GM18505 (cell line): ENCODE data around the gene PGAM1.
"Not testable (repeated sequence)": the region's sequence is repeated elsewhere in the genome, so short reads cannot be mapped to it uniquely, and the experiment has no call there.

Experiments
- ATAC-seq: cut with Tn5 transposase; IDR thresholded peaks from one replicate; pipeline ENCODE4 v1.9.1; 2021; ENCODE audit not compliant: unreplicated experiment
- POLR2A ChIP-seq: IDR thresholded peaks from 4 replicates; pipeline ENCODE4 v1.6.1; 2011; ENCODE audit warnings: borderline replicate concordance; ENCODE audit not compliant: insufficient read depth, insufficient read length; ENCODE audit errors: extremely low read depth

PGAM1 gene

DNA sequence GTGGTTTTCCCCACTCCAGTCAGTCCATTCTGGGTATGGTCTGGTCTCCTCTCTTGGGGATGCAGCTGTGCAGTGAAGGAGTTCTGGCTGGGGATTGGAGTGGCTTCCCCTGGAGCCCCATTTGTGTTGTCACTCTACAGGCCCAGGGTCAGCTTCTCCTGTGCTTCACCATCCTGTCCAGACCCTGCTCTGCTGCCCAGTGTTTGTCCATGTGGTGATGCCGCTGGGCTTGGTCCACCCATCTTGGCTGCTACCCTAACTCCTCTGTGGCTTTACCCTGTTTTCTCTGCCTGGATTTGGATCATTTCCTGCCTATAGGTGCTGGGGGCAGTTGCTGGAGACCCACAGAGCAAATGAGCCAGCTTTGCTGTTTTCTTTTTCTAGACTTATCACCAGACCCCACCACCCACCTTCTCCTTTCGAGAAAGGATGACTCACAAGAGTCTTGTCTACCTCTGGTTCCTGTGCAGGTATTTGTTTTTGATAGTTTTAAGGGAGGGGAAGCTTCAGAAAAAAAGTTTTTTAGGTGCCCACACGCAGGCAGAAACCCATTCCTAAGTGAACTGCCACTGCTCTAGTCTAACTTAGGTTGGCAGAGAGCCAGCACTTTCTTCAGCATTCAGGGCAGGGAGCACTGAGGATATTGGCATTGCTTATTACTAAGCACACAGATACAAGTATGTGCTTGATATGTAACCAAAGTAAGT, 28.5 kb downstream of the PGAM1 start:
- no peak for TF ChIP-seq POLR2A
- ATAC-seq: no peak

DNA sequence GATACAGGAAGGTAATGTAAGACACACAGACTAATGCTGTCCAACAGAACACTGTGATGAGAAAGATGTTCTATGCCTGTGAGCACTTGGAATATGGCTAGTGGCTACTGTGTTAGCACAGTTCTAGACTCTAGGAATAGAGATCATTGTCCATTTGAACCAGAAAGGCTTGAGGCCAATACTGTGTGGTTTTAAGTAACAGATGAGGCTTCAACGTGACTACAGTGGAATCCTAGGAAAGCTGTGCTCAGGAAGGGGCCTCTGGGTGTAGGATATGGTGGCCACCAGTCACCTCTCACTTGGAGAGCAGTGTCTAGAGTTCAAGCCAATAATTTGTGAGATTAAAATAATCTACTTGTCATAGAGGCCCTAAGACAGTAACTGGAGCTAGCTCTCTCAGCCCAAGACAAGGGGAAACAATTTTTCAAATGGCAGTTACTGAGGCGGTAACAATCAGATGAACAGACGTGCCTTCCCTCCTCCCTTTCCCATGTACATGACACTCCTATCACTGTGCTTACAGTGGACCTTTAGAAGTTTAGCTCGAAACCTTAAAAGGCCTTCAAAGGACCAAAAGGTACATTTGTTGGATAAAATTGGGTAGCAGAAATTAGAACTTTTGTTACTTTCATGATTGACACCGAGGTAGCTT, 30.2 kb downstream of the PGAM1 start:
- ATAC-seq: no peak
- TF ChIP-seq POLR2A: no peak

DNA sequence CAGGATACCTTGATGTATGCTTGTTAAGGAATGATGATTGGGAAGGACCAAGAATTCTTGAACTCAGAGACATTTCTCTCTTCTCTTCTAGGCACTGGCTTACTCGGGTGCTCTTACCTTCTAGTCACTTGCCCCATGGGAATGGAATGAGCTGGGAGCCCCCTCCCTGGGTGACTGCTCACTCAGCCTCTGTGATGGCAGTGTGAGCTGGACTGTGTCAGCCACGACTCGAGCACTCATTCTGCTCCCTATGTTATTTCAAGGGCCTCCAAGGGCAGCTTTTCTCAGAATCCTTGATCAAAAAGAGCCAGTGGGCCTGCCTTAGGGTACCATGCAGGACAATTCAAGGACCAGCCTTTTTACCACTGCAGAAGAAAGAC, 30.7 kb downstream of the PGAM1 start:
- TF ChIP-seq POLR2A: no peak
- ATAC-seq: no peak

GRCh38 chr10:97459111-97459510, 33.1 kb downstream of the PGAM1 start:
- no peak for TF ChIP-seq POLR2A
- ATAC-seq: no peak

- no peak for ATAC-seq
- no peak for TF ChIP-seq POLR2A
Observed at GRCh38 chr10:97459933-97460332, 33.9 kb downstream of the PGAM1 start.

DNA sequence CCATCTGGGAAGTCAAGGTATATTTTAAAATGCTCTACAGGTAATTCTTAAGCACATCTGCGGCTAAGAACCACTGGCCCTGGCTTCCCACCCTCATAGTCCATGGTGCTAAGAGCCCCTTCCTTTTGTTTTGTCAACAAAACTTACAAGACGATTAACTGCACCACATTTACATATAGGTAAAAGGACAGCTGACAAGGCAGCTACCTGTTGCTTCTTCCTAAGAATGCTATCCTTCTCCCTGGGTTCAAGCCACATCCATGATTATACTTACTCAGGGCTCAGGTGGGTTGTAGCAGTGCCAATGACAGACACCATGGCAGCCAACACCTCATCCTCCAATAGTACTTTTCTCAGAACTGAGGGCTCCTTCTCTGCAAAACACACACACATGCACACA, 36.3 kb downstream of the PGAM1 start:
- ATAC-seq: no peak
- TF ChIP-seq POLR2A: no peak

DNA sequence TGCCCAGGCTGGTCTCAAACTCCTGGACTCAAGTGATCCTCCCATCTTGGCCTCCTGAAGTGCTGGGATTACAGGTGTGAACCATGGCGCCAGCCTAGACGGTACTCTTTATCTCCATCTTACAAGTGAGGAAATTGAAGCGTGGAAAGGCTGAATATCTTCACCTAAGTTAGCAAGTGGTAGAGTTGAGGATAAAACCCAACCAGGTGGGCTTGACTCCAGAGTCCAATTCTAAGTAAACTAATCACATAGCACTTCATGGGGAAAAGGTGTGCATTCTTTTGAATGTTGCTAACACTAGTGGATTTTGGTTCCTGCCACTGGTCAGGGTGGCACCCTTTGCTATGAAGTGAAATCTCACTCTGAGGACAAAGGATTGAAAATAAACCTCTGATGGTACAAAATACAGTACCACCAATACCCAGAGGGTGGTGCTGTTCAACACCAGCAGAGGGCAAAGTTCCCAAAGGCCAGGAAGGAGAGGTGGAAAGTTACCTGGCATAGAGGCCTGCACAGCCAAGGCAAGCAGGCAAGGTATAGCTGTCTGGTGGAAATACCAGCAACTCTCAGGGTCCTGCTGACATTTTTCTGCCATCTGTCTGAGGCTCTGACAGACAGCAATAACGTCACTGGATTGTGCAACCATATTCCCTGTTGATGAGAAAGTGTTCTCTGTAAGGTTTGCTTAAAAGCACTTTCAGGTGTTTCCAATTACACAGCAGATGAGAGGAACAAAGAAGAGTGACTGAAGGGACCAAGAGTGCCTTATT, 37.6 kb downstream of the PGAM1 start:
- TF ChIP-seq POLR2A: no peak
- no peak for ATAC-seq

DNA sequence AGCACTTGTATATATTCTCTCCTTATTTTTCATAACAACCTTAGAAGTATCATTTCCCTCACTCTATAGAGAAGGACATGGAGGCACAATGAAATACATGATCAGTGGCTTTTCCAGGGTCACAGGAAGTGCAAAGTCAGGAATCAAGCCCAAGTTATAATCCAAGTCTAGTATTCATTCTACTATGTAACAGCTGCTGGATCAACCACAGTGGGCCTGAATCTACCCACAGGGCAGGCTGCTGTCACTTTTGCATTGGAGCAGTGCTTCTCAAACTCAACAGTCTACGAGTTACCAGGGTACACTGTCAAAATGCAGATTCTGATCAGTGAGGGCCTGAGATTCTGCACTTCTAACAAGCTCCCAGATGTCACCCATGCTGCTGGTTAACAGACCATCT, 38.2 kb downstream of the PGAM1 start:
- ATAC-seq: no peak
- TF ChIP-seq POLR2A: no peak

GRCh38 chr10:97465982-97466381, 40.0 kb downstream of the PGAM1 start:
- no peak for ATAC-seq
- TF ChIP-seq POLR2A: no peak

- no peak for TF ChIP-seq POLR2A
- no peak for ATAC-seq
Observed at GRCh38 chr10:97466755-97467154, 40.8 kb downstream of the PGAM1 start.

DNA sequence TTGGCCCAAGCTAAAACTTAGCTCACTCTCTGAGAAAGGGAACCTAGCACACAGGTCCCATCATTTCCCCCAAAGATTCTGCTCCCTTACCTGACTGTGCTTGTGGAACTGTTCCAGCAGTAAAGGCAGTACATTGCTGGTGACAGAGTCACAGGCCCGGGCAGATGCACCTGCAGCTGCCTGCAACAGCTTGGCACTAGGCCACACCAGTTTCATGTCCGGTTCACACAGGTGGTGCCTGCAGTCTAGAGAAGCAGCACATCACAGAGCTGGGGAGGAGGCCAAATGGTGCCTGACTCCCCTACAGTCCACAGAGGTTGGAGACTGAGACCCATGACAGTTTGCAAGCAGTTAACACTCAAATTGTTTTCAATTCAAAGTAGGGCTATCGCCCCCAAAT, 42.2 kb downstream of the PGAM1 start:
- TF ChIP-seq POLR2A: no peak
- ATAC-seq: no peak

DNA sequence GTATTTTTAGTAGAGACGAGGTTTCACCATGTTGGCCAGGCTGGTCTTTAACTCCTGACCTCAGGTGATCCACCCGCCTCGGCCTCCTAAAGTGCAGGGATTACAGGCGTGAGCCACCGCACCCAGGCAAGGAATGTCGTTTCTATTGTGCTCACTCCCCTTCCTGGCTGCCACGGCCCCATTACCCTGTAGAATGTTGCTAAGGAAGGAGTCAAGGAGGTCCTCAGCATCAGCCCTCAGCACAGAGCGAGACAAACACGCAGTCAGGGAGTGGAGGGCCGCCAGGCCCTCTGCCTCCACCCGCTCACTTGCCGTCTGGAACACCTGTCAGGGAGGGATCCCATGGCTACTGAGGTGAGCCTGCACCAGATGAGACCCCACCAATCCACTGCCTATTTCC, 42.8 kb downstream of the PGAM1 start:
- ATAC-seq: not testable (repeated sequence)

GRCh38 chr10:97474918-97475317, 48.9 kb downstream of the PGAM1 start:
- ATAC-seq: no peak
- TF ChIP-seq POLR2A: no peak
